AG09309 (cell line): ENCODE measurements around the gene TNNI3K.

ENCODE experiments used
- DNase-seq: peaks from one replicate; pipeline ENCODE4 v3.0.0-alpha.2; 2010; ENCODE audit warnings: low read depth
- H3K4me3 ChIP-seq: 2 replicates; pipeline ENCODE4 v1.5.1; 2011; ENCODE audit warnings: mild to moderate bottlenecking, low read depth, low read length, moderate library complexity; ENCODE audit not compliant: control insufficient read depth
- CTCF ChIP-seq: IDR thresholded peaks from 2 replicates; pipeline ENCODE4 v1.5.1; 2011; ENCODE audit warnings: mild to moderate bottlenecking, low read depth, low read length, inconsistent platforms; ENCODE audit not compliant: insufficient read depth, control insufficient read depth; ENCODE audit errors: missing control alignments

Gene TNNI3K

GRCh38 chr1:74504933-74505512 lies 269.8 kb downstream of the TNNI3K start:
- no peak for DNase-seq
- TF ChIP-seq CTCF, result no peak
- H3K4me3 ChIP-seq, result no peak overlapping the region

GRCh38 chr1:74505928-74506710 lies 270.9 kb downstream of the TNNI3K start:
- TF ChIP-seq CTCF, result no peak
- H3K4me3 ChIP-seq, result no peak overlapping the region
- no peak for DNase-seq

- no peak overlapping the region for H3K4me3 ChIP-seq
- no peak for DNase-seq
- TF ChIP-seq CTCF, result no peak
Measured at GRCh38 chr1:74508449-74508848, 273.3 kb downstream of the TNNI3K start.

- no peak for DNase-seq
- TF ChIP-seq CTCF, result no peak
- no peak within 1 kb of the TSS for H3K4me3 ChIP-seq
Measured at GRCh38 chr1:74512170-74512915, 277.2 kb downstream of the TNNI3K start, which contains the start of gene LRRC53. Gene LRRC53, minus strand, starts transcription at chr1:74512611. Its CDS starts 29,262 bp downstream, at chr1:74483349.

GRCh38 chr1:74513411-74514300 lies 278.5 kb downstream of the TNNI3K start:
- TF ChIP-seq CTCF, result no peak
- no peak for DNase-seq
- no peak overlapping the region for H3K4me3 ChIP-seq

- no peak for DNase-seq
- no peak for TF ChIP-seq CTCF
Measured at GRCh38 chr1:74517599-74518051, 282.4 kb downstream of the TNNI3K start.

More at GRCh38 chr1:74517599-74518051, 282.4 kb downstream of the TNNI3K start:
- no peak overlapping the region for H3K4me3 ChIP-seq
